ENCODE measurements around the gene CFAP141.
"Not testable (repeated sequence)": the region's sequence is repeated elsewhere in the genome, so short reads cannot be mapped to it uniquely, and the experiment has no call there.

- not testable (repeated sequence) for TF ChIP-seq POLR2A (IDR thresholded peaks at IDR 0.05; ENCODE audit: low read length); GATA1 (IDR thresholded peaks at IDR 0.05; ENCODE audit: low read depth, low read length)
Measured at GRCh38 chr1:154233127-154233526, 27.0 kb upstream of the CFAP141 start.
